ENCODE results near the gene ALLC.

Gene ALLC

DNA sequence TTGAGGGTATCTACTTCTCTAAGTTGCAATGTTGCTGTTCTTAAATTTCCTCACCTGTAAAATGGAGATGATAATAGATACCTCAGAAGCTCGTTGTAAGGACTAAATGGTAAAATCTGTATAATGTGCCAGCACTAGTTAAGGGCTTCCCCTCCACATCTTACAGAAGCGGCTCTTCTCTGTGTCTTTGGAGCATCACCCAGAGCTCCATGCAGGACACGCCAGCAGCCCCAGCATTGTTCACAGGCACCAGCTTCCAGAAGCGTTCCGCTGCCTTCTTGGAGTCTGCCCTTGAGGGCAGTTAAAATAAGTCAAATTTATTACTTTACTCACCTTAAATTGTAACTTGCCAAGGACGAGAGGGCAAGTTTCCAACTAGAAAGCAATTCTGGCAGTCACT lies 51.2 kb downstream of the ALLC start:
- Histone ChIP-seq H3K27me3 (ENCODE audit: control insufficient read depth, insufficient read depth, low read length) (peaks cover 3% of the 10 kb centered on the region), H3K4me3 (ENCODE audit: low read length) (no peak overlapping the region), H3K36me3 (ENCODE audit: control insufficient read depth, insufficient read depth, low read length) (no peaks in the 10 kb centered on the region), H3K4me1 (ENCODE audit: control insufficient read depth, insufficient read depth, low read length) (no peaks in the 10 kb centered on the region), H3K9ac (ENCODE audit: low read length) (no peak overlapping the region), H3K27ac (ENCODE audit: low read depth, low read length) (no peak overlapping the region)

DNA sequence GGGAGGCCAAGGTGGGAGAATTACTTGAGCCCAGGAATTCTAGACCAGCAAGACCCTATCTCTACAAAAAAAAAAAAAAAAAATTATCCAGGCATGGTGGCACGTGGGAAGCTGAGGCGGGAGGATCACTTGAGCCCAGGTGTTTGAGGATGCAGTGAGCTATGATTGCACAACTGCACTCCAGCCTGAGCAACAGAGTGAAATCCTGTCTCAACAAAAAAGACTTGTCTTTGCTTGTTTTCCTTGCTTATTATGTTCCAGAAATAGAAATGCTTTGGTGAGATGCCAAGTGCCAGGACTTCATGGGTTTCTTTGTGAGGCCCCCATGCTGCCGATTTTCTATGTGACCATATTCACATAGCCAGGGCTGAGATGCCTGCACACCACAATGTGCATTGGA lies 54.4 kb downstream of the ALLC start:
- no peak overlapping the region for H3K4me3 ChIP-seq (ENCODE audit: low read length)
- no peaks in the 10 kb centered on the region for H3K27me3 ChIP-seq (ENCODE audit: control insufficient read depth, insufficient read depth, low read length)
- no peak overlapping the region for H3K9ac ChIP-seq (ENCODE audit: low read length)
- no peaks in the 10 kb centered on the region for H3K4me1 ChIP-seq (ENCODE audit: control insufficient read depth, insufficient read depth, low read length)
- no peaks in the 10 kb centered on the region for H3K36me3 ChIP-seq (ENCODE audit: control insufficient read depth, insufficient read depth, low read length)
- no peak overlapping the region for H3K27ac ChIP-seq (ENCODE audit: low read depth, low read length)

DNA sequence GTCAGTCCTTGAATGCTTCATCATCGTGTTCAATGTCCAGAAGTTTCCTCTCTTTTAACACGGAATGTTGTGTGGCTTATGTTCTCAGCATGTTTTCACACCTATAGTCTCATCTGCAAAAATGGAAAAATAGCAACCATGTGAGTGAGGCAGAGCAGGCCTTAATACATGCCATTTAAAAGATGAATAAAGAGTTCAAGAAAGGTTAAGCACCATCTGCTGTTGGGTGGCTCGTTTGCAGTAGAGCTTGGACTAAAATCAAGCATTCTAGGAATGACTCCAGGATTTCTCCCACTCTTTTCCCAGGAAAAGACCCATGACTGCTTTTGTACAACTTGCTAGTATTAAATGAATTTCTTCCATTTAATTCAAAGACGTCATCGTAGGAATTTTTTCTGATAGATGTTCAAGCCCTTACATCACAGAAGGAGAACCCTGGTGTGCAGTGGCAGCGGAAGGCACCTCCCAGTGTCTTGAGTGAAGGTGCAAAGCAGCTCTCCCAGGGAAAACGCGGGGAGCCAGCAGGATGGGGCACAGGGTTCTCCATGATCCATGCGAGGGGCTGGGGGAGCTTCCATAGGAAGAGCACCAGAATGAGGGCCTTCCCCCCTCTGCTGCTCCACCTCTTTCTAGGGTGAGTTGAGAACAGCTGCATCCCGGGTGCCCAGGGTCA lies 55.0 kb downstream of the ALLC start:
- H3K27me3 ChIP-seq (ENCODE audit: control insufficient read depth, insufficient read depth, low read length): no peaks in the 10 kb centered on the region
- no peak overlapping the region for H3K27ac ChIP-seq (ENCODE audit: low read depth, low read length)
- H3K9ac ChIP-seq (ENCODE audit: low read length): no peak overlapping the region
- H3K36me3 ChIP-seq (ENCODE audit: control insufficient read depth, insufficient read depth, low read length): no peaks in the 10 kb centered on the region
- no peak overlapping the region for H3K4me3 ChIP-seq (ENCODE audit: low read length)
- H3K4me1 ChIP-seq (ENCODE audit: control insufficient read depth, insufficient read depth, low read length): no peaks in the 10 kb centered on the region

DNA sequence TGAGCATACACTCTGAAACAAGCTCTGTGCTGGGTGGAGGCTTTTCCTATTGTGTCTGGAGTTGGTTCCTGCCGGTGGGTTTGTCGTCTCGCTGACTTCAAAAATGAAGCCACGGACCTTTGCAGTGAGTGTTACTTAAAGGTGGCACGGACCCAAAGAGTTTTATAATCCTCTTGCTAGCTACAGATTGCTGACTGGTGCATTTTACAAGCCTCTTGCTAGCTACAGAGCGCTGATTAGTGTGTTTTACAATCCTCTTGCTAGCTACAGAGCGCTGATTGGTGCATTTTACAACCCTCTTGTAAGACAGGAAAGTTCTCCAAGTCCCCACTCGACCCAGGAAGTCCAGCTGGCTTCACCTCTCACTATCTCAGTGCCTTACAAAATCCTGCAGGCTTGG lies 60.7 kb downstream of the ALLC start:
- no peaks in the 10 kb centered on the region for H3K36me3 ChIP-seq (ENCODE audit: control insufficient read depth, insufficient read depth, low read length)
- no peak overlapping the region for H3K27ac ChIP-seq (ENCODE audit: low read depth, low read length)
- H3K9ac ChIP-seq (ENCODE audit: low read length): no peak overlapping the region
- H3K4me1 ChIP-seq (ENCODE audit: control insufficient read depth, insufficient read depth, low read length): no peaks in the 10 kb centered on the region
- H3K4me3 ChIP-seq (ENCODE audit: low read length): no peak overlapping the region
- H3K27me3 ChIP-seq (ENCODE audit: control insufficient read depth, insufficient read depth, low read length): no peaks in the 10 kb centered on the region

DNA sequence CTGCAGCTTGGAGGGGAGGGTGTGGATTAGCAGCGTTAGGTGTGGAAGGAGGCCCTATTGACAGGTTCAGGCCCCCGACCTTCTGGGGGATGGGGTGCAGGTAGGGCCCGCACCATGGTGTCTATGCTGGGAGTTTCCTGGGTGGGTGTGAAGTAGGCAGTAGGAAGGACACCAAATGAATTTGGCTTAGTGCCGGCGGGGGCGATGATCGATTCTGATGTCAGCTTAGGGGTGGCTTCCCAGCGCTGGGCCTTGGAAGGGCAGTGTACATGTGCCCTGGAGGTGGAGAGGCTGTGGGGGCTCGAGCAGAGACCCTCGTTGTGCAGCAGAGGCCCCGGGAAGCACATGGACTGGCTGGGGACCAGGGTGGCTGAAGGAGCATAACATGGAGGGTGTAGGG lies 67.0 kb downstream of the ALLC start:
- Histone ChIP-seq H3K36me3 (ENCODE audit: control insufficient read depth, insufficient read depth, low read length) (no peaks in the 10 kb centered on the region), H3K27me3 (ENCODE audit: control insufficient read depth, insufficient read depth, low read length) (no peaks in the 10 kb centered on the region), H3K4me1 (ENCODE audit: control insufficient read depth, insufficient read depth, low read length) (no peaks in the 10 kb centered on the region), H3K4me3 (ENCODE audit: low read length) (no peak overlapping the region), H3K9ac (ENCODE audit: low read length) (no peak overlapping the region), H3K27ac (ENCODE audit: low read depth, low read length) (no peak overlapping the region)

DNA sequence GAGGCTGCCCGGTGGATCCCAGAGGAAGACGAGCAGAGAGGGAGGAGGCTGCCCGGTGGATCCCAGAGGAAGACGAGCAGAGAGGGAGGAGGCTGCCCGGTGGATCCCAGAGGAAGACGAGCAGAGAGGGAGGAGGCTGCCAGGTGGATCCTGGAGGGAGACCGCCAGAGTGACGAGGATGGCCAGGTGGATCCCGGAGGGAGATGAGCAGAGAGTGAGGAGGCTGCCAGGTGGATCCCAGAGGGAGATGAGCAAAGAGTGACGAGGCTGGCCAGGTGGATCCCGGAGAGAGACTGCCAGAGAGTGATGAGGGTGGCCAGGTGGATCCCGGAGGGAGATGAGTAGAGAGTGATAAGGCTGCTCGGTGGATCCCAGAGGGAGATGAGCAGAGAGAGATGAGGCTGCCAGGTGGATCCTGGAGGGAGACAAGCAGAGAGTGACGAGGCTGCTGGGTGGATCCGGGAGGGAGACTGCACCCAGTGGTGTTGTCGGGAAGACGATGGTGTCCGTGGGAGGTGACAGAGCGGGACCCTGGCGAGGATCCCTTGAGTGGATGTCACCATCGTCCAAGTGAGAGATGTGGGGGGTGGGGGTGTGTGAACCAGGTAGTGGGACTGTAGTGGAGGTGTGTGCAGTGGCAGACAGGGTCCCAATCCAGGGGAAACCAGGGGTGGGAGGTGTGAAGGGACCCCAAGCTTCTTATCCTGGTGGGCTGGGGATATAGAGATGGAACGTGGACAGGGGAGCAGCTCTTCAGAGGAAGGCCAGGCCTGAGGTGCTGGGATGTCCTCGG lies 67.7 kb downstream of the ALLC start:
- Histone ChIP-seq H3K27me3 (ENCODE audit: control insufficient read depth, insufficient read depth, low read length) (no peaks in the 10 kb centered on the region), H3K4me3 (ENCODE audit: low read length) (no peak overlapping the region), H3K9ac (ENCODE audit: low read length) (no peak overlapping the region), H3K36me3 (ENCODE audit: control insufficient read depth, insufficient read depth, low read length) (no peaks in the 10 kb centered on the region), H3K4me1 (ENCODE audit: control insufficient read depth, insufficient read depth, low read length) (no peaks in the 10 kb centered on the region), H3K27ac (ENCODE audit: low read depth, low read length) (no peak overlapping the region)

DNA sequence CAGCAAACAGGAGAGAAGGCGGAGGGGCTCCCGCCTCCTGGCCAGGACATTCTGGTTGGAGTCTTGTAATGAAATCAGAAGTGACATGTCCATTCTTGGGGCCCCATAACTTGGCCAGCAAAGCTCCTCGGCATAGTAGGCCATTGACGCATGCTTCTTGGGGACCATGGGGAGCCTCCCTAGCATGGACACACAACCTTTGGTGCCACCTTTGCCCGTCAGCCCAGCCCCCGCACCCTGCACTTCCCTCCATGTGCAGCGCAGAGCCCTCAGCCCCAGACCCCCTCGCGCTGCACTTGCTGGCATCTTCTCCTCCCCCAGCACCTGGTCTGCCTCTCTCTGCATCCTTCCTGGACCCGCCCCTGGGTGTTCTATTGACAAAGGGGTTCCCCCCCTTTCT lies 68.5 kb downstream of the ALLC start:
- Histone ChIP-seq H3K27ac (ENCODE audit: low read depth, low read length) (no peak overlapping the region), H3K27me3 (ENCODE audit: control insufficient read depth, insufficient read depth, low read length) (no peaks in the 10 kb centered on the region), H3K36me3 (ENCODE audit: control insufficient read depth, insufficient read depth, low read length) (no peaks in the 10 kb centered on the region), H3K9ac (ENCODE audit: low read length) (no peak overlapping the region), H3K4me3 (ENCODE audit: low read length) (no peak overlapping the region), H3K4me1 (ENCODE audit: control insufficient read depth, insufficient read depth, low read length) (no peaks in the 10 kb centered on the region)

DNA sequence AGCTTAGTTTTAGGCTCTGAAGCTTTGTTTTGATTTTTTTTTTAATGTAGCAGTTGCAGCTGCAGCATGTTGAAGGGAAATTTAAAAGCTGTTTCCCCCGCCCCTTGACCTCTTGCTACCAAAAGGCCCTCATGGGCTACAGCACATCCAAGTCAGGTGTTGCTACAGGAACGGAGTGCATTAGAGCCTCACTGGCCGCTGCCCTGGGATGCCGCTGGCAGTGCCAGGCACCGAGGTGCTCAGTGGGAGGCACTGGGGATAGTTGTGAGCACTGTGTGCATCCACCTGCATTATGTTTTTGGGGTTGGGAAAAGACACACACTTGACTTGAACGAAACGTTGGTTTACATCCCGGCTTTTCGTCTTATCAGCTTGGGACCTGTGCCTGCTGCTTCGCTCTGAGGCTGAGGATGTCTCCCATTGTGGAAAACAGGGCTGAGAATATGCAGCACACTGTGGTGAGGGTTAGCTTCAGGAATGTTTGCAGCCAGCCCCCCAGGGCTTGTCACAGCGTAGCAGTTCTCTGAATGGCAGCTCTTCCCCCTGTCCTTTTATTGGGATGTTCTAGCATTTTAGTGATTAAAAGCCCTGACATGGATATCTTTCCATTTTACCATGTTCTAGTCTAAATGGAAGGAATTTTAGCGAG lies 69.5 kb downstream of the ALLC start:
- Histone ChIP-seq H3K27me3 (ENCODE audit: control insufficient read depth, insufficient read depth, low read length) (no peaks in the 10 kb centered on the region), H3K4me3 (ENCODE audit: low read length) (no peak overlapping the region), H3K9ac (ENCODE audit: low read length) (no peak overlapping the region), H3K4me1 (ENCODE audit: control insufficient read depth, insufficient read depth, low read length) (no peaks in the 10 kb centered on the region), H3K27ac (ENCODE audit: low read depth, low read length) (no peak overlapping the region), H3K36me3 (ENCODE audit: control insufficient read depth, insufficient read depth, low read length) (no peaks in the 10 kb centered on the region)

DNA sequence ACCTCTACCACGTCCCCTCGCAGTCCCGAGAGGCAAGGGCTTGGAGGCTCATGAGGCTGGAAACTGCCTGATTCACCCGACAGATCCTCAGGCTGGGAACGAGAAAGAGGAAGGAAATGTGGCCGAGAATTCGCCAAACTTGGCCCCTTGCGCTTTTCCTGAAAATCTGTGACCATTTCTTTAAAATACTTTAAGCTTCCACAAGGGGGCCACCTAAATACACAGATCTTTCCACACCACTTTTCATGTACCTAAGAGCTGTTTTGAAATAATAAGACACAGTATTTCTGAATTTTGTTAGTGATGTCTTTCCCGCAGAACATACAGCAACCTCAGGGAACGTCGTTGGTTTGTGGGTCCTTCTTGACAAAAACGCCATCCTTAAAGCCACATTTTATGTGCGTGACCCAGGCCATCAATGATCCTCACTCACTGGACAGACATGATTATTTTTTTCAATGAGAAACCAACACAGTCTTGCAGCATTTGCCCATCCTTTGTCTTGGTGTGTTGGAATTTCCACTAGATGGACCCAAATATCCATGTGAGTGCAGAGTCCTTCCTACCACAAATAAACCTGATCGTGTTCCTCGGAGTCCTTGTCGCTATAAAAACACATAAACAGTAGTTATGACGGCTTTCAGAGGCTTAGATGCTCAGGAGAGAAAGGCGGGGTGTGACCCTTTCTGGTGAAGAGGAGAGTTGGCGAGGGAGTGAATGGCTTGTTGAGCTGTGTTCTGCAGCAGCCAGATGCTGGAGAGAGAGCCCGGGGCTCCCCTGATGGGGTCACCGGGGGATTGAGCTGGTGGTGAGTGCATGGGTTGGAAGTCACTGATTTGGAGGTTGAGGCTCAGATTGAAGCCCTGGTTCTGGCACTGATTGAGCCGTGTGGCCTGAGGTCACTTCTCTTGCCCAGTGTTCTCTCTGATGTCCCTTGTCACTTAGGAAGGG lies 70.4 kb downstream of the ALLC start:
- H3K4me3 ChIP-seq (ENCODE audit: low read length): no peak overlapping the region
- no peaks in the 10 kb centered on the region for H3K4me1 ChIP-seq (ENCODE audit: control insufficient read depth, insufficient read depth, low read length)
- H3K27ac ChIP-seq (ENCODE audit: low read depth, low read length): no peak overlapping the region
- H3K36me3 ChIP-seq (ENCODE audit: control insufficient read depth, insufficient read depth, low read length): no peaks in the 10 kb centered on the region
- H3K27me3 ChIP-seq (ENCODE audit: control insufficient read depth, insufficient read depth, low read length): no peaks in the 10 kb centered on the region
- H3K9ac ChIP-seq (ENCODE audit: low read length): no peak overlapping the region

DNA sequence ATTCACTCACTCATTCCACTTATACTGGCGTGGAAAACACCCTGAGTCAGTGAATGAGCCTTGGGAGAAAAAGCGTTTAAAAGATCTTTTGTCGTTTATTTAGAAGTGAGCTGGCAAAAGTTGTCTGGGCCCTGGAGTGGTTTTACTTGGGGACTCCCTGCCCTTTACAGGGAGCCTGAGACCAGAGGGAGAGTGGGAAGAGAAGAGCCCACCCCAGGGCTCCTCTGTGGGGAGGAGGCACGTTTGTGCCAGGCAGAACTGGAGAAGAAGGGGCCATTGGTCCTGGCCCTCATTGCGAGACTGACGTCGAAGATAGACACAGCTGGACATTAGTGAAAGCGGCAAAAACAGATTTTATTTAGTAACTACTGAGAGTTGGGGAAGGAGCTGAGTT lies 71.1 kb downstream of the ALLC start:
- H3K4me3 ChIP-seq (ENCODE audit: low read length): no peak overlapping the region
- H3K27ac ChIP-seq (ENCODE audit: low read depth, low read length): no peak overlapping the region
- H3K4me1 ChIP-seq (ENCODE audit: control insufficient read depth, insufficient read depth, low read length): no peaks in the 10 kb centered on the region
- no peaks in the 10 kb centered on the region for H3K36me3 ChIP-seq (ENCODE audit: control insufficient read depth, insufficient read depth, low read length)
- no peaks in the 10 kb centered on the region for H3K27me3 ChIP-seq (ENCODE audit: control insufficient read depth, insufficient read depth, low read length)
- H3K9ac ChIP-seq (ENCODE audit: low read length): no peak overlapping the region

DNA sequence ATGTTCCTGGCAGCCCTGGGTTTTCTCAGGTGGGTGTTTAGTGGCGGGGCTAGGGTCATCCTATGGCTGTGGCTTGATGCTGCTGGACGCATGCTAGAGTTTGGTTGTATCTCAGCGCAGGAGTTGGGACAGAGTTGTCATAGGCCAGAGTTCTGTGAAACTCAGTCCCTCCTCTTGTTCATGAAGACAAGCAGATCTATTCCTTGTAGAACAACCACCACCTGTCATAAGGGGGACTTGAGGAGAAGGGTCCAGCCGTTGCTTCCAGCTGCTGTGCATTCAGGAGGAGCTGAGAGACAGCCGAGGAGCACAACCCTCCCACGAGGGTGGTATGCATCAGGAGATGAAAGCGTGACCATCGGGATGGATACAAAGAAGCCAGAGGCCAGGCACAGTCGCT lies 71.8 kb downstream of the ALLC start:
- no peak overlapping the region for H3K4me3 ChIP-seq (ENCODE audit: low read length)
- no peak overlapping the region for H3K9ac ChIP-seq (ENCODE audit: low read length)
- no peaks in the 10 kb centered on the region for H3K4me1 ChIP-seq (ENCODE audit: control insufficient read depth, insufficient read depth, low read length)
- no peaks in the 10 kb centered on the region for H3K27me3 ChIP-seq (ENCODE audit: control insufficient read depth, insufficient read depth, low read length)
- H3K27ac ChIP-seq (ENCODE audit: low read depth, low read length): no peak overlapping the region
- H3K36me3 ChIP-seq (ENCODE audit: control insufficient read depth, insufficient read depth, low read length): no peaks in the 10 kb centered on the region

DNA sequence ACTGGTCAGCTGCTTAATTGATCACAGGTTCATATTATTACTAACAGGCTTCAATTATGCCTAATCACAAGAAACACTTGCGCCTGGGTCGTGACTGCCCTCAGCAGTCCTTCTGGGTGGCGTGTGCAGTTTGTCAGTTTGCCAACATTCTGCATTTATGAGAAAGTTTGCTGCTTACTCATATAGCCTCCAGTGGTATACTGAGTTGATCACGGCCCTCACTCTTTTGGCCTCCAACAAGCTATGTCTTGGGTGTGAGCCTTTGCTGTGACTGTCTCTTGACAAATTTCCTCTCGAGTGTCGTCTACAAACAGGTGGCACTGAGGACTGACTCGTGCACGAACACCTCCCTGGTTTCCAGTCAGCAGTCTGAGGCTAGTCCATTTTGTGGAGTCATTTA lies 72.6 kb downstream of the ALLC start:
- Histone ChIP-seq H3K4me1 (ENCODE audit: control insufficient read depth, insufficient read depth, low read length) (no peaks in the 10 kb centered on the region), H3K27ac (ENCODE audit: low read depth, low read length) (no peak overlapping the region), H3K27me3 (ENCODE audit: control insufficient read depth, insufficient read depth, low read length) (no peaks in the 10 kb centered on the region), H3K36me3 (ENCODE audit: control insufficient read depth, insufficient read depth, low read length) (no peaks in the 10 kb centered on the region), H3K4me3 (ENCODE audit: low read length) (no peak overlapping the region), H3K9ac (ENCODE audit: low read length) (no peak overlapping the region)
